ENCODE results near the gene COG1. TPM values are rescaled to one million over a fixed set of nuclear protein-coding genes. Genes with fewer than 3 reads are reported as not detected.

The COG1 gene
- total RNA-seq, 2 donors from 2014 or later: 27.1 to 27.8 TPM

GRCh38 chr17:73198201-73198929 lies 5.5 kb downstream of the COG1 start:
- 87 to 90% methylated on average over 9 of the region's 9 CpGs for WGBS, 2 experiments (ENCODE audit: insufficient coverage in 1 of 2, insufficient read length in 1 of 2)
- no peak for TF ChIP-seq CTCF (conservative IDR thresholded peaks at IDR 0.05)
- peaks cover 69% of the 10 kb centered on the region for H3K36me3 ChIP-seq (ENCODE audit: control insufficient read depth, insufficient read depth, low read length)

GRCh38 chr17:73198930-73199260 lies 6.0 kb downstream of the COG1 start:
- Mint-ChIP-seq H3K4me1 (peaks cover 11% of the 10 kb centered on the region), H3K9me3 (no peaks in the 10 kb centered on the region), H3K4me3 (no peak overlapping the region), H3K36me3 (ENCODE audit: low read depth) (peaks cover 73% of the 10 kb centered on the region), H3K27ac (no peak overlapping the region), H3K27me3 (ENCODE audit: insufficient read depth) (no peaks in the 10 kb centered on the region)
- no peaks in the 10 kb centered on the region for H3K27me3 ChIP-seq (ENCODE audit: control insufficient read depth, insufficient read depth, low read length, poor library complexity, severe bottlenecking)
- no peak for TF ChIP-seq CTCF (conservative IDR thresholded peaks at IDR 0.05)
- 92 to 96% methylated on average over 6 to 7 of the region's 7 CpGs for WGBS, 2 experiments (ENCODE audit: insufficient coverage in 1 of 2, insufficient read length in 1 of 2)
- H3K27ac ChIP-seq (ENCODE audit: low read depth, low read length): no peak overlapping the region
- H3K4me1 ChIP-seq (ENCODE audit: control insufficient read depth, insufficient read depth, low read length): peaks cover 10% of the 10 kb centered on the region
- H3K36me3 ChIP-seq (ENCODE audit: control insufficient read depth, insufficient read depth, low read length): peaks cover 75% of the 10 kb centered on the region
- no peak overlapping the region for H3K4me3 ChIP-seq (ENCODE audit: low read length)
- DNase-seq: no peak
- H3K9me3 ChIP-seq (ENCODE audit: control insufficient read depth, low read length): no peaks in the 10 kb centered on the region
- H3K9ac ChIP-seq (ENCODE audit: extremely low read depth, low read length, poor library complexity, severe bottlenecking): no peak overlapping the region

More at GRCh38 chr17:73198201-73198929, 5.5 kb downstream of the COG1 start:
- H3K27ac ChIP-seq (ENCODE audit: low read depth, low read length): no peak overlapping the region
- no peak overlapping the region for H3K27ac Mint-ChIP-seq
- H3K4me1 Mint-ChIP-seq: peaks cover 9% of the 10 kb centered on the region
- H3K4me3 Mint-ChIP-seq: no peak overlapping the region
- H3K27me3 ChIP-seq (ENCODE audit: control insufficient read depth, insufficient read depth, low read length, poor library complexity, severe bottlenecking): no peaks in the 10 kb centered on the region
- H3K9ac ChIP-seq (ENCODE audit: extremely low read depth, low read length, poor library complexity, severe bottlenecking): no peak overlapping the region
- peaks cover 68% of the 10 kb centered on the region for H3K36me3 Mint-ChIP-seq (ENCODE audit: low read depth)
- H3K9me3 Mint-ChIP-seq: no peaks in the 10 kb centered on the region
- H3K4me1 ChIP-seq (ENCODE audit: control insufficient read depth, insufficient read depth, low read length): peaks cover 6% of the 10 kb centered on the region
- no peak overlapping the region for H3K4me3 ChIP-seq (ENCODE audit: low read length)
- no peaks in the 10 kb centered on the region for H3K9me3 ChIP-seq (ENCODE audit: control insufficient read depth, low read length)
- no peak for DNase-seq
- no peaks in the 10 kb centered on the region for H3K27me3 Mint-ChIP-seq (ENCODE audit: insufficient read depth)

- Mint-ChIP-seq H3K27ac (no peak overlapping the region), H3K4me1 (peaks cover 15% of the 10 kb centered on the region), H3K36me3 (ENCODE audit: low read depth) (peaks cover 77% of the 10 kb centered on the region), H3K9me3 (no peaks in the 10 kb centered on the region), H3K4me3 (no peak overlapping the region), H3K27me3 (ENCODE audit: insufficient read depth) (no peaks in the 10 kb centered on the region)
- 94 to 97% methylated on average over 5 to 8 of the region's 8 CpGs for WGBS, 2 experiments (ENCODE audit: insufficient coverage in 1 of 2, insufficient read length in 1 of 2)
- Histone ChIP-seq H3K4me1 (ENCODE audit: control insufficient read depth, insufficient read depth, low read length) (peaks cover 10% of the 10 kb centered on the region), H3K4me3 (ENCODE audit: low read length) (no peak overlapping the region), H3K27me3 (ENCODE audit: control insufficient read depth, insufficient read depth, low read length, poor library complexity, severe bottlenecking) (no peaks in the 10 kb centered on the region), H3K27ac (ENCODE audit: low read depth, low read length) (no peak overlapping the region), H3K9ac (ENCODE audit: extremely low read depth, low read length, poor library complexity, severe bottlenecking) (no peak overlapping the region), H3K9me3 (ENCODE audit: control insufficient read depth, low read length) (no peaks in the 10 kb centered on the region), H3K36me3 (ENCODE audit: control insufficient read depth, insufficient read depth, low read length) (peaks cover 76% of the 10 kb centered on the region)
- DNase-seq: no peak
- no peak for TF ChIP-seq CTCF (conservative IDR thresholded peaks at IDR 0.05)
Measured at GRCh38 chr17:73199751-73200317, 7.0 kb downstream of the COG1 start.
